ENCODE results near the gene HS6ST3. TPM values are rescaled to one million over a fixed set of nuclear protein-coding genes. Genes with fewer than 3 reads are reported as not detected.
"Not testable (repeated sequence)": the region's sequence is repeated elsewhere in the genome, so short reads cannot be mapped to it uniquely, and the experiment has no call there.

Gene HS6ST3
- total RNA-seq, 1 donor: not detected

GRCh38 chr13:96766306-96766705 lies 676.4 kb downstream of the HS6ST3 start:
- TF ChIP-seq, protein P1, sequence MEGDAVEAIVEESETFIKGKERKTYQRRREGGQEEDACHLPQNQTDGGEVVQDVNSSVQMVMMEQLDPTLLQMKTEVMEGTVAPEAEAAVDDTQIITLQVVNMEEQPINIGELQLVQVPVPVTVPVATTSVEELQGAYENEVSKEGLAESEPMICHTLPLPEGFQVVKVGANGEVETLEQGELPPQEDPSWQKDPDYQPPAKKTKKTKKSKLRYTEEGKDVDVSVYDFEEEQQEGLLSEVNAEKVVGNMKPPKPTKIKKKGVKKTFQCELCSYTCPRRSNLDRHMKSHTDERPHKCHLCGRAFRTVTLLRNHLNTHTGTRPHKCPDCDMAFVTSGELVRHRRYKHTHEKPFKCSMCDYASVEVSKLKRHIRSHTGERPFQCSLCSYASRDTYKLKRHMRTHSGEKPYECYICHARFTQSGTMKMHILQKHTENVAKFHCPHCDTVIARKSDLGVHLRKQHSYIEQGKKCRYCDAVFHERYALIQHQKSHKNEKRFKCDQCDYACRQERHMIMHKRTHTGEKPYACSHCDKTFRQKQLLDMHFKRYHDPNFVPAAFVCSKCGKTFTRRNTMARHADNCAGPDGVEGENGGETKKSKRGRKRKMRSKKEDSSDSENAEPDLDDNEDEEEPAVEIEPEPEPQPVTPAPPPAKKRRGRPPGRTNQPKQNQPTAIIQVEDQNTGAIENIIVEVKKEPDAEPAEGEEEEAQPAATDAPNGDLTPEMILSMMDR (IDR thresholded peaks at IDR 0.05; ENCODE audit: insufficient read depth, low read depth, low read length): no peak
- H3K4me3 ChIP-seq (ENCODE audit: low read depth, low read length): no peak overlapping the region
- no peak for DNase-seq (ENCODE audit: low read depth)

DNA sequence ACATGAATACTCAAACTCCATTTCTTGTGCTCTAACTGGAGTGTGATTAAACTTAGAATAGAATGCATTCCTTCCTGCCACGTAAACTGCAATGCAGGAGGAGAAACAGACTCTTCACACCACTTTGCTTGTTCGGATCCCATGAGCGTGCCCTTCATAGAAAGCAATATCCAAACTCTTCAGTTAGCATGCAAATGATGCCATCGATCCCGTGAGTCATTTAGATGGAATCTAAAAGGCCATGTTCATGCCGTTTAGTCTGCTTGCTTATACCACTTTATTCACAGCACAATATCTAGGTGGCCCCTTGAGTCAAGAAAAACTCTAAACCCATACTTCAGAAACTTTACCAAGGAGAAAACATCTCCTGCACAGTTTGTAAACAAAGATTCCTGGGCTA lies 678.6 kb downstream of the HS6ST3 start:
- H3K4me3 ChIP-seq (ENCODE audit: low read depth, low read length): no peak overlapping the region
- DNase-seq (ENCODE audit: low read depth): no peak
- TF ChIP-seq, protein P1 (IDR thresholded peaks at IDR 0.05; ENCODE audit: insufficient read depth, low read depth, low read length): no peak

GRCh38 chr13:96769874-96770273 lies 680.0 kb downstream of the HS6ST3 start:
- no peak for DNase-seq (ENCODE audit: low read depth)
- H3K4me3 ChIP-seq (ENCODE audit: low read depth, low read length): no peak overlapping the region
- TF ChIP-seq, protein P1 (IDR thresholded peaks at IDR 0.05; ENCODE audit: insufficient read depth, low read depth, low read length): no peak

DNA sequence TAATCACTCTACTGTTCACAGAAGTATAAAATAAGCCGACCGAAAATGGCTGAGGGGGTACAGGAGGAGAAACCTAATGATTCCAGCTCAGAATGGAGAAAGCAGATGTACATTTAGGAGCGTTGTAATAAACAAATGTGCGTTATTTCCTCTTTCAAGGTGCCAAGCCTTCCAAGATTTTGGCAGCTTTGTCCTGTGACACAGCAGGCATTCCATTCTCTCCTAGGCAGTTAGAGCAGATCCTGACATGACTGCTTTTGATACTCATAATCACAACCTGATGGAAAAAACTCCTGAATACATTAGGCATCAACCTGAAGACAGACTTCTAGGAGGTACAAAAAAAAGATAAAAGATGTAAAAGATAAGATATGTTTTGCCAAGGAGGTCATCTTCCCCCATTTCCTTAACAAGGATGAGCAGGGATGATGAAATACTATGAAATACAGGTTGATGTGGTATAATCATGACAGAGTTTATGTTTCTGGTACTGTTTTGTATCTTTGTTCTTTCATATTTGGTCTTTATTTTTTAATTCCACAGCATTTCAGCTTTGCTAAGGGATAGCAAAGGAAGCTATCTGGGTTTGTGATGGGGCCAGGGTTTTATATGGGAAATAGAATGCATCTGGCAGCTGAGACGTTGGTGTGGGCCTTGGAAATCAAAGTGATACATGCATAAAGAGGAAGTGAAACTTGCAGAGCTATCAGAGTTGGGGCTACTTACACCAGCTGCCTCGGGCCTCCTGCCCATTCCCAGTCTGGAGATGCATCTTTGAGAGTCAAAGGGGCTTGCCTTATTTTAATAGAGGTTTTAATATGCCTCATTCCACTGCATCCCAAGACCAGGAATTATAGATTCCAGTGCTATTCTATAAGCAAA lies 681.8 kb downstream of the HS6ST3 start:
- TF ChIP-seq, protein P1 (IDR thresholded peaks at IDR 0.05; ENCODE audit: insufficient read depth, low read depth, low read length): no peak
- no peak overlapping the region for H3K4me3 ChIP-seq (ENCODE audit: low read depth, low read length)
- no peak for DNase-seq (ENCODE audit: low read depth)

DNA sequence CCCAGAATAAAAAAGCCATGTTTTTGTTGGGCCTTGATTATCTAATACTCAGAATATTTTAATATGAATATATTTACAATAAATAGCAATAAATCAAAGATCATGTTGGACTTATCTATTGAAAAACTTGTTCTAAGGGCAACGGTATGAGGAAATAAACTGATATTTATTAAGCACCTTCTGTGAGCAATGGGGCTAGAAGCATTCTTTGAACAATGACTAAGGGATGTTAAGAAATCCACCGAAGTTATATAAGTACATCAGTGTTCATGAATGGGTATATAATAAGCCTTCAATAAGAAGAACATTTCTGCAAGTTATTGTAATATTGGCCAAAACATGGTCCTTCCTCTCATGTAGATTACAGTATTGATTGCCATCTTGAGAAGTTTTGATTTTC lies 682.5 kb downstream of the HS6ST3 start:
- DNase-seq (ENCODE audit: low read depth): no peak
- TF ChIP-seq, protein P1 (IDR thresholded peaks at IDR 0.05; ENCODE audit: insufficient read depth, low read depth, low read length): no peak
- H3K4me3 ChIP-seq (ENCODE audit: low read depth, low read length): no peak overlapping the region

GRCh38 chr13:96778302-96778701 lies 688.4 kb downstream of the HS6ST3 start:
- DNase-seq (ENCODE audit: low read depth); H3K4me3 ChIP-seq (ENCODE audit: low read depth, low read length): not testable (repeated sequence)

GRCh38 chr13:96779691-96780090 lies 689.8 kb downstream of the HS6ST3 start:
- no peak overlapping the region for H3K4me3 ChIP-seq (ENCODE audit: low read depth, low read length)
- TF ChIP-seq, protein P1 (IDR thresholded peaks at IDR 0.05; ENCODE audit: insufficient read depth, low read depth, low read length): no peak
- DNase-seq (ENCODE audit: low read depth): no peak
